Vagina (tissue), 2 donors: Measurements from ENCODE around the gene CFAP221.

ENCODE experiments used
- CTCF ChIP-seq, 3 experiments: fragments of 450-650 bp in 2 of 3; fragments of 200-600 bp in 1 of 3; sonication (generic) in 1 of 3; IDR thresholded peaks; one replicate each; pipeline ENCODE4 v1.5.1; 2017 to 2019; ENCODE audit warnings: antibody characterized with exemption in 3 of 3, mild to moderate bottlenecking in 2 of 3, moderate library complexity in 2 of 3
- POLR2A ChIP-seq, 2 donors: fragments of 450-650 bp; IDR thresholded peaks; one replicate each; pipeline ENCODE4 v1.6.1; 2017; ENCODE audit warnings: antibody characterized with exemption in 2 of 2, mild to moderate bottlenecking in 2 of 2, moderate library complexity in 2 of 2

GRCh38 chr2:119629323-119629825 is 85.1 kb downstream of the CFAP221 start:
- no peak for TF ChIP-seq CTCF (IDR thresholded peaks at IDR 0.05)
- TF ChIP-seq POLR2A (IDR thresholded peaks at IDR 0.05), result no peak
